ENCODE data around the gene GNAL. TPM values are rescaled to one million over a fixed set of nuclear protein-coding genes. Genes with fewer than 3 reads are reported as not detected.

The GNAL gene
- total RNA-seq, 1 experiment from 2014 or later, result 28.4 TPM

DNA sequence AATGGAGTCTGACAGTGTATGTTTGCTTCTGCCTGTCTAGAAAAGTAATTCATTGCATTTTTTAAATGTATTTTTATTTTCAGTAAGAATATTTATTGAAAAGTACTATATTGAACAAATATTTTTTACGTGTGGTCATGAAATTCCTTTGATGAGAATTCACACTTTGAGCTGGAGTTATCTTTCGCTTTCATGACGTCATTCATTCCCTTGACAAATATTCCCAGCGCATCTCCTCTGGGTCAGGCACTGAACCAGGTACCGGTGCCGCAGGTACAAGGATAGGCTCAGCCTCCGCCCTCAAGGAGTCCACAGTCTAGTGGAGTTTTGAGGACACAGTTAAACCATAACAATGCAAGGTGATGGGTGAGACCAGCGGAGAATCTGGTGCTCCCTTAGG lies 60.2 kb downstream of the GNAL start:
- no peak for DNase-seq
- no peak overlapping the region for H3K27ac Mint-ChIP-seq (ENCODE audit: unreplicated experiment)
- ChIA-PET POLR2A (no interaction called here), CTCF (interaction anchor here (0.7 to 1.2 kb wide), 2 partner anchors 11 to 246 kb away, joined by 3 read pairs; no protein-coding TSS in a partner anchor)
- TF ChIP-seq, protein P1, sequence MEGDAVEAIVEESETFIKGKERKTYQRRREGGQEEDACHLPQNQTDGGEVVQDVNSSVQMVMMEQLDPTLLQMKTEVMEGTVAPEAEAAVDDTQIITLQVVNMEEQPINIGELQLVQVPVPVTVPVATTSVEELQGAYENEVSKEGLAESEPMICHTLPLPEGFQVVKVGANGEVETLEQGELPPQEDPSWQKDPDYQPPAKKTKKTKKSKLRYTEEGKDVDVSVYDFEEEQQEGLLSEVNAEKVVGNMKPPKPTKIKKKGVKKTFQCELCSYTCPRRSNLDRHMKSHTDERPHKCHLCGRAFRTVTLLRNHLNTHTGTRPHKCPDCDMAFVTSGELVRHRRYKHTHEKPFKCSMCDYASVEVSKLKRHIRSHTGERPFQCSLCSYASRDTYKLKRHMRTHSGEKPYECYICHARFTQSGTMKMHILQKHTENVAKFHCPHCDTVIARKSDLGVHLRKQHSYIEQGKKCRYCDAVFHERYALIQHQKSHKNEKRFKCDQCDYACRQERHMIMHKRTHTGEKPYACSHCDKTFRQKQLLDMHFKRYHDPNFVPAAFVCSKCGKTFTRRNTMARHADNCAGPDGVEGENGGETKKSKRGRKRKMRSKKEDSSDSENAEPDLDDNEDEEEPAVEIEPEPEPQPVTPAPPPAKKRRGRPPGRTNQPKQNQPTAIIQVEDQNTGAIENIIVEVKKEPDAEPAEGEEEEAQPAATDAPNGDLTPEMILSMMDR (IDR thresholded peaks at IDR 0.05; ENCODE audit: insufficient read depth in 1 of 2, low read depth in 1 of 2, low read length in 1 of 2, severe bottlenecking in 1 of 2, unreplicated experiment in 1 of 2), result no peak
- no peaks in the 10 kb centered on the region for H3K4me1 Mint-ChIP-seq (ENCODE audit: low read depth, unreplicated experiment)
- no peaks in the 10 kb centered on the region for H3K36me3 Mint-ChIP-seq (ENCODE audit: insufficient read depth, unreplicated experiment)
- Histone ChIP-seq H3K4me1 (no peaks in the 10 kb centered on the region), H3K9me3 (no peaks in the 10 kb centered on the region), H3K27me3 (replicated peaks; ENCODE audit: control insufficient read depth, insufficient read depth, low read length) (no peaks in the 10 kb centered on the region), H3K36me3 (ENCODE audit: control insufficient read depth, insufficient read depth, low read length) (no peaks in the 10 kb centered on the region), H3K4me3 (ENCODE audit: low read depth, low read length) (no peak overlapping the region)
- H3K4me3 Mint-ChIP-seq (ENCODE audit: unreplicated experiment), result no peak overlapping the region
- BruUV-seq (replicated peaks), result no TSS peak
- no peaks in the 10 kb centered on the region for H3K9me3 Mint-ChIP-seq (ENCODE audit: unreplicated experiment)
- no peaks in the 10 kb centered on the region for H3K27me3 Mint-ChIP-seq (ENCODE audit: insufficient read depth, unreplicated experiment)
- intact Hi-C loops (cut with micrococcal nuclease; ENCODE audit: unreplicated experiment), result no loop called here

DNA sequence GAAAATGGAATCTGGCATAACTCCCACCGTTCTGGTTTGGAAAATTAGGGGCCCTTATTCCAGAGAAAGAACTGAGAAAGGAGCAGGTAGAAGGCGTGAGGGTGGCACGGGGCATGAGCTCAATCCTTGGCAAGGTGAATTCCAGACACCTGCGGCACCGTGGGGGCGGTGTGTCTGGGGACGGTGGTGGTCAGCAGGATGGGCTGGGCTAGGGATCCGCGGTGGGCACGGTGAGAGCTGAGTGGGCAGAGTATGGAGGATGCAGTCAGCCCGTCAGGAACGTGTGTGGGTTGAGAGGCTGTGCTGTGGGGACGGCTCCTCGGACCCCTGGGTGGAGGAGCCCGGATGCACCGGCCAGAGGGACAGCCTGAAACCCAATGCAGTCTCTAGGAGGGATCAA lies 61.1 kb downstream of the GNAL start:
- Histone ChIP-seq H3K27me3 (replicated peaks; ENCODE audit: control insufficient read depth, insufficient read depth, low read length) (no peaks in the 10 kb centered on the region), H3K36me3 (ENCODE audit: control insufficient read depth, insufficient read depth, low read length) (no peaks in the 10 kb centered on the region), H3K4me3 (ENCODE audit: low read depth, low read length) (no peak overlapping the region), H3K4me1 (no peaks in the 10 kb centered on the region), H3K9me3 (no peaks in the 10 kb centered on the region)
- intact Hi-C loops (cut with micrococcal nuclease; ENCODE audit: unreplicated experiment), result no loop called here
- H3K36me3 Mint-ChIP-seq (ENCODE audit: insufficient read depth, unreplicated experiment), result no peaks in the 10 kb centered on the region
- H3K4me3 Mint-ChIP-seq (ENCODE audit: unreplicated experiment), result no peak overlapping the region
- H3K9me3 Mint-ChIP-seq (ENCODE audit: unreplicated experiment), result no peaks in the 10 kb centered on the region
- ChIA-PET CTCF (interaction anchor here (0.5 kb wide), 1 partner anchor 1409 kb away, joined by 3 read pairs; no protein-coding TSS in a partner anchor), POLR2A (no interaction called here)
- no peaks in the 10 kb centered on the region for H3K4me1 Mint-ChIP-seq (ENCODE audit: low read depth, unreplicated experiment)
- no TSS peak for BruUV-seq (replicated peaks)
- no peak overlapping the region for H3K27ac Mint-ChIP-seq (ENCODE audit: unreplicated experiment)
- no peaks in the 10 kb centered on the region for H3K27me3 Mint-ChIP-seq (ENCODE audit: insufficient read depth, unreplicated experiment)
- TF ChIP-seq, protein P1 (IDR thresholded peaks at IDR 0.05; ENCODE audit: insufficient read depth in 1 of 2, low read depth in 1 of 2, low read length in 1 of 2, severe bottlenecking in 1 of 2, unreplicated experiment in 1 of 2), result no peak
- no peak for DNase-seq

DNA sequence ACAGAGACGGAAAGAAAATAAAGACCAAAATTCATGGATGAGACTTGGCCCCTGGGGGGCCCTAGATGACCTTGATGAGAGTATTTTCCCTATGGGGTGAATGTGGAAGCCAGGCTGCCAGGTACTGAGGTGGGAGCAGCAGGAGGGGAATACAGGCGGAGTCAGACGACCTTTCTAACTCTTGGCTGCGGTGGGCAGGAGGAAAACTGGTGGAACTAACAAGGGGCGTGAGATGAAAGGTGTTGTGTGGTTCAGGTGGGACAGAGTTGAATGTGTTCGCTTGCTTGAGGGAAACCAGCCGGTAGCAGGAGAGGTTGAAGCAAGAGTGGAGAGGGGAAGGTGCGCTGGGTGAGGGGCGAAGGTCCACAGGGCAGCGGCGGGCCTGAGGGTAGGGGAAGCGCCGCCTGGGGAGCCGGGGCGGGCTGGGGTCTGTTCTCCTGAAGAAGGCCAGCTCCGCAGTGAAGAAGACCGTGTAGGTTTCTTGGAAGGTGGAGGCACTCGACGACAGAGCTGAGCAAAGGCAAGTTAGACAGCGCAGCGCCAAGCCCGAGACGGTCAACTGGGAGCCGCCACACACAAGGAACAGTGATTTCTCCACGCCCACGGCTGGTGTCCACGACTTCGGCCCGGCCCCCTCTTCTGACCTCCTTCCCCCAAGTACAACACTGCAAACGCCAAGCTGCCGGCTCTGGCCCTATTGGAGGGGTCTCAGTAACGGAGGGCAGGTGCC lies 61.7 kb downstream of the GNAL start:
- Histone ChIP-seq H3K4me3 (ENCODE audit: low read depth, low read length) (no peak overlapping the region), H3K27me3 (replicated peaks; ENCODE audit: control insufficient read depth, insufficient read depth, low read length) (no peaks in the 10 kb centered on the region), H3K4me1 (no peaks in the 10 kb centered on the region), H3K9me3 (no peaks in the 10 kb centered on the region), H3K36me3 (ENCODE audit: control insufficient read depth, insufficient read depth, low read length) (no peaks in the 10 kb centered on the region)
- Mint-ChIP-seq H3K9me3 (ENCODE audit: unreplicated experiment) (no peaks in the 10 kb centered on the region), H3K27ac (ENCODE audit: unreplicated experiment) (no peak overlapping the region), H3K4me3 (ENCODE audit: unreplicated experiment) (no peak overlapping the region), H3K27me3 (ENCODE audit: insufficient read depth, unreplicated experiment) (no peaks in the 10 kb centered on the region), H3K4me1 (ENCODE audit: low read depth, unreplicated experiment) (no peaks in the 10 kb centered on the region), H3K36me3 (ENCODE audit: insufficient read depth, unreplicated experiment) (no peaks in the 10 kb centered on the region)
- no TSS peak for BruUV-seq (replicated peaks)
- ChIA-PET CTCF (no interaction called here), POLR2A (no interaction called here)
- intact Hi-C loops (cut with micrococcal nuclease; ENCODE audit: unreplicated experiment), result no loop called here
- DNase-seq, result no peak
- TF ChIP-seq, protein P1 (IDR thresholded peaks at IDR 0.05; ENCODE audit: insufficient read depth in 1 of 2, low read depth in 1 of 2, low read length in 1 of 2, severe bottlenecking in 1 of 2, unreplicated experiment in 1 of 2), result no peak

Data from Caco-2 (cell line).